Right lobe of liver (tissue), 4 donors: ENCODE results near the gene VASH2.

Experiments
- POLR2A ChIP-seq: fragments of 450-650 bp; IDR thresholded peaks from one replicate; pipeline ENCODE4 v1.6.1; 2017; ENCODE audit warnings: antibody characterized with exemption, mild to moderate bottlenecking
- TF ChIP-seq, protein P1 (sequence below), 4 donors: fragments of 200-600 bp in 3 of 4; fragments of 450-650 bp in 1 of 4; IDR thresholded peaks; one replicate each; pipeline versions ENCODE4 v1.5.1 to v1.8.0; 2016 to 2022; ENCODE audit warnings: antibody characterized with exemption in 4 of 4, mild to moderate bottlenecking in 2 of 4
- donor health status: DM: no; HTN: no; CAD: no.
- donor health status: DM: no; HTN: no; CAD: no.
- donor health status: DM: no; HTN: yes; CAD: no.

DNA sequence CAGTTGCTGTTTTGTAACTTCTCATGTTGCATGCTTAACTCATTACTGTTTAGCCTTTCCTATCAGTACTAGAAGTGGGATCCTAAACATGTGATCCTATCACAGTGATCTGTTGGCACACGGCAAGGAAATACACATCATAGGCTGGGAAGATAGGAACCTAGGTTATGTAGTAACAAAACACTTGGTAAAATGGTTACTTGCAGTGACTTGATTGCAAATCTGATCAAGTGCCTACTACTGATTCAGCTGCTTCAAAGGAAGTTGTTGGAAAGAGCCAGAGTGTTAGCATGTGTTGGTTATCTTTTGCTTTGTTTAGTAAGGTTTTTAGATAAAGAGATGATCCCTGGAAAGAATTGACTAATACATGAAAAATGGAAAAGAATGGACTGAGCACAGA lies 8.9 kb upstream of the VASH2 start:
- TF ChIP-seq, protein P1, sequence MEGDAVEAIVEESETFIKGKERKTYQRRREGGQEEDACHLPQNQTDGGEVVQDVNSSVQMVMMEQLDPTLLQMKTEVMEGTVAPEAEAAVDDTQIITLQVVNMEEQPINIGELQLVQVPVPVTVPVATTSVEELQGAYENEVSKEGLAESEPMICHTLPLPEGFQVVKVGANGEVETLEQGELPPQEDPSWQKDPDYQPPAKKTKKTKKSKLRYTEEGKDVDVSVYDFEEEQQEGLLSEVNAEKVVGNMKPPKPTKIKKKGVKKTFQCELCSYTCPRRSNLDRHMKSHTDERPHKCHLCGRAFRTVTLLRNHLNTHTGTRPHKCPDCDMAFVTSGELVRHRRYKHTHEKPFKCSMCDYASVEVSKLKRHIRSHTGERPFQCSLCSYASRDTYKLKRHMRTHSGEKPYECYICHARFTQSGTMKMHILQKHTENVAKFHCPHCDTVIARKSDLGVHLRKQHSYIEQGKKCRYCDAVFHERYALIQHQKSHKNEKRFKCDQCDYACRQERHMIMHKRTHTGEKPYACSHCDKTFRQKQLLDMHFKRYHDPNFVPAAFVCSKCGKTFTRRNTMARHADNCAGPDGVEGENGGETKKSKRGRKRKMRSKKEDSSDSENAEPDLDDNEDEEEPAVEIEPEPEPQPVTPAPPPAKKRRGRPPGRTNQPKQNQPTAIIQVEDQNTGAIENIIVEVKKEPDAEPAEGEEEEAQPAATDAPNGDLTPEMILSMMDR (IDR thresholded peaks at IDR 0.05): no peak
- no peak for TF ChIP-seq POLR2A
